Stomach (tissue), 9 donors: ENCODE results near the gene ISG20. TPM values are rescaled to one million over a fixed set of nuclear protein-coding genes. Genes with fewer than 3 reads are reported as not detected.

Experiments used
- DNase-seq, 2 donors: peaks; one replicate each; pipeline versions ENCODE4 v3.0.0 to v3.0.0-alpha.2; 2013 to 2019
- H3K27ac ChIP-seq, 5 donors: fragments of 200-600 bp in 4 of 5; sonication (generic) in 4 of 5; one replicate each; pipeline ENCODE4 v1.5.1; 2013 to 2019; ENCODE audit warnings: mild to moderate bottlenecking in 1 of 5, moderate library complexity in 1 of 5
- H3K27me3 ChIP-seq, 3 donors: fragments of 200-600 bp; sonication (generic); one replicate each; pipeline ENCODE4 v1.5.1; 2017 to 2019; ENCODE audit warnings: mixed run types in 1 of 3
- H3K36me3 ChIP-seq, 4 donors: fragments of 200-600 bp; sonication (generic); 1 replicate in 3 of 4; 2 replicates in 1 of 4; pipeline ENCODE4 v1.5.1; 2016 to 2019
- H3K4me1 ChIP-seq, 4 donors: fragments of 200-600 bp; sonication (generic); one replicate each; pipeline ENCODE4 v1.5.1; 2016 to 2019
- H3K4me3 ChIP-seq, 4 donors: fragments of 200-600 bp; sonication (generic) in 3 of 4; one replicate each; pipeline ENCODE4 v1.5.1; 2016 to 2019; ENCODE audit warnings: mild to moderate bottlenecking in 1 of 4
- H3K9me3 ChIP-seq, 4 donors: fragments of 200-600 bp; sonication (generic); one replicate each; pipeline ENCODE4 v1.5.1; 2016 to 2019
- EP300 ChIP-seq: sonication (generic); formaldehyde crosslinking; IDR thresholded peaks from one replicate; pipeline ENCODE4 v1.6.1; 2017; ENCODE audit warnings: antibody characterized with exemption
- POLR2A ChIP-seq, 4 donors: fragments of 450-650 bp; IDR thresholded peaks; one replicate each; pipeline ENCODE4 v1.6.1; 2016; ENCODE audit warnings: antibody characterized with exemption in 4 of 4, control low read depth in 2 of 4, mild to moderate bottlenecking in 1 of 4, moderate library complexity in 1 of 4
- POLR2AphosphoS5 ChIP-seq, 3 donors: sonication (generic); formaldehyde crosslinking; IDR thresholded peaks; one replicate each; pipeline ENCODE4 v1.6.1; 2016; ENCODE audit warnings: antibody characterized with exemption in 3 of 3
- WGBS, 5 donors: extraction: QIAGEN DNeasy Blood & Tissue Kit in 3 of 5; methylation state at CpG; one replicate each; pipeline versions ENCODE4 v1.1.5 to v1.1.7; 2013 to 2018; 5-methylcytosine and 5-hydroxymethylcytosine counted together
- intact Hi-C: fragments of 100-400 bp; cut with DNase I; formaldehyde crosslinking; loops from one replicate; pipeline ENCODE4 v1.15.1; 2023; ENCODE audit warnings: low total_unique reads
- polyA plus RNA-seq, 3 donors: library from polyadenylated mRNA; stranded (reverse); fragments of 200-250 nt; gene quantifications; one replicate each; pipeline ENCODE4 v1.2.3, GENCODE V29; 2013
- total RNA-seq, 5 donors: library from RNA; depleted of rRNA; stranded (reverse); fragments of >200 nt; gene quantifications; one replicate each; pipeline versions ENCODE4 v1.1.0 to v1.2.3, GENCODE V29; 2014 to 2016
- TF ChIP-seq, protein P1 (sequence below), 7 experiments: fragments of 450-650 bp in 4 of 7; fragments of 200-600 bp in 3 of 7; sonication (generic) in 3 of 7; IDR thresholded peaks; one replicate each; pipeline ENCODE4 v1.5.1; 2016 to 2019; ENCODE audit warnings: antibody characterized with exemption in 7 of 7, control low read depth in 2 of 7, mild to moderate bottlenecking in 1 of 7
- donor health status: healthy with polysubstance abuse.
- donor health status: Bipolar disorder and iron deficiency.
- donor health status: healthy.

The ISG20 gene
- total and polyA plus RNA-seq, 8 donors, result 15.6 to 137 (median 73.9) TPM

DNA sequence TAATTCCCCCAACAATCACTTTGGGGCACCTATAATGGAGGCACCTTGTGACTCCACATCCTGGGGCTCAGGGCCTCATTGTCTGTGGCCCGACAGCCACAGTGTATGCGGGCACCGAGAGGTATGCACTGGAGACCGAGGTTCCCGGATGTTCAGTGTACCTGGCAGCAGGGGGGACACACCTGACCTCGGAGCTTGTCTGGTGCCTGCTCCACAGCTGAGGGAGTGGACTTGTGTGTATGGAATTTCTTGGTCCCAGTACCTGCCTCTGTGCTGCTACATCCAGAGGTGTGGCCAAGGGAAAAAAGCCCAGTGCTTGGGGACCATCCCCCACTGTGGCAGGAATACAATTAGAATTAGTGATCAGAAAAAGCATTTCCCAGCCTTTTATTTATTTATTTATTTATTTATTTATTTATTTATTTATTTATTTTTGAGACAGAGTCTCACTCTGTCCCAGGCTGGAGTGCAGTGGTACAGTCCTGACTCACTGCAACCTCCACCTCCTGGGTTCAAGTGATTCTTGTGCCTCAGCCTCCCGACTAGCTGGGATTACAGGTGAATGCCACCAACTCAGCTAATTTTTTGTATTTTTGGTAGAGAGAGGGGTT, 26.5 kb upstream of the ISG20 start:
- intact Hi-C loops, result loop anchor here (10.0 kb wide), 1 partner anchor 137 kb away; no protein-coding TSS in a partner anchor
- no peak overlapping the region for H3K4me3 ChIP-seq
- H3K27me3 ChIP-seq, result peaks cover 0 to 30% (median 5%) of the 10 kb centered on the region in 3 donors
- WGBS, 5 donors, result 59 to 71% (median 60%) methylated on average over 6 to 7 of the region's 7 CpGs
- TF ChIP-seq, protein P1, sequence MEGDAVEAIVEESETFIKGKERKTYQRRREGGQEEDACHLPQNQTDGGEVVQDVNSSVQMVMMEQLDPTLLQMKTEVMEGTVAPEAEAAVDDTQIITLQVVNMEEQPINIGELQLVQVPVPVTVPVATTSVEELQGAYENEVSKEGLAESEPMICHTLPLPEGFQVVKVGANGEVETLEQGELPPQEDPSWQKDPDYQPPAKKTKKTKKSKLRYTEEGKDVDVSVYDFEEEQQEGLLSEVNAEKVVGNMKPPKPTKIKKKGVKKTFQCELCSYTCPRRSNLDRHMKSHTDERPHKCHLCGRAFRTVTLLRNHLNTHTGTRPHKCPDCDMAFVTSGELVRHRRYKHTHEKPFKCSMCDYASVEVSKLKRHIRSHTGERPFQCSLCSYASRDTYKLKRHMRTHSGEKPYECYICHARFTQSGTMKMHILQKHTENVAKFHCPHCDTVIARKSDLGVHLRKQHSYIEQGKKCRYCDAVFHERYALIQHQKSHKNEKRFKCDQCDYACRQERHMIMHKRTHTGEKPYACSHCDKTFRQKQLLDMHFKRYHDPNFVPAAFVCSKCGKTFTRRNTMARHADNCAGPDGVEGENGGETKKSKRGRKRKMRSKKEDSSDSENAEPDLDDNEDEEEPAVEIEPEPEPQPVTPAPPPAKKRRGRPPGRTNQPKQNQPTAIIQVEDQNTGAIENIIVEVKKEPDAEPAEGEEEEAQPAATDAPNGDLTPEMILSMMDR (IDR thresholded peaks at IDR 0.05), result no peak
- TF ChIP-seq POLR2AphosphoS5 (IDR thresholded peaks at IDR 0.05), result no peak
- no peak for TF ChIP-seq EP300
- no peak for TF ChIP-seq POLR2A (IDR thresholded peaks at IDR 0.05)
- peaks cover 0 to 22% (median 13%) of the 10 kb centered on the region in 4 donors for H3K4me1 ChIP-seq
- no peaks in the 10 kb centered on the region for H3K9me3 ChIP-seq
- no peak for DNase-seq
- H3K27ac ChIP-seq, result no peak overlapping the region
- no peaks in the 10 kb centered on the region for H3K36me3 ChIP-seq

DNA sequence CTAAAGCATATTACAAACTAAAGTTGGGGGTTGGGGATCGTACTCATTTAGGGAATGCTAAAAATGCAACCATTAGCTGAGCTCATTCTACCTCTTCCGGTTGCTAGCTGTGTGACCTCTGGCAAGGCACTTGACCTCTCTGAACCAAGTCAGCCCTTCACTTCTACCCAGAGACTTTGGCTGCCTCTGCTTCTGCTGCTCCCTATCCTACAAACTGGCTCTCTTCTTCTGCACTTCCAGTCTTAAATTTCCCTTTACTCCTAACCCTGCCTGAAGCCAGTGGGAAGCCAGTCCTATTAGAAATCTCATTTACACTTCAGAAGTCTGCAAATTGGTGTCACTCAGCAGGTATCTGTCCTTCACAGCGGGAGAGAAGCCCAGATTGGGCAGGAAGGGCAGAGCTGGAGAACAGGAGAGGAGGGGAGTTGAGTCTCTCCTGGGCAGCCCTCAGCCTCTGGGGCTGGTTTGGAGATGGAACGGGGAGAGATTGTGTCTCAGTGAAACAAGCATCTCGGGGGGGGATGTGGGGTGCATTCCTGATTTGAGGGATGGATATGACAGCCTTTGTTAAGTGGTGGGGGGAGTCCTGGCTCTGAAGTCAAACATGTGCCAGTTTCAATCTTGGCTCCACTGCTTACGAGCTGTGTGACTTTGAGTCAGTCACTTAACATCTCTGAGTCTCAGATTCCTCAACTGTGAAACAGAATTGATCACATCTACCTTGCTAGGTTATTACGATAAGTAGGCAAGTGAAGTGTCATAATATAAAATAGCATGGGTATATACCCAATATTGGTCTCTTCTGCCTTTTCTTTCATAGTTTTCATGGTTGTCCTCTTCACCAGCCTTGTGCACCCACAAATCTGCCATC, 25.5 kb upstream of the ISG20 start:
- intact Hi-C loops, result loop anchor here (10.0 kb wide), 1 partner anchor 139 kb away; no protein-coding TSS in a partner anchor
- no peak for DNase-seq
- 44 to 60% (median 53%) methylated on average over 7 of the region's 7 CpGs for WGBS, 5 donors
- no peaks in the 10 kb centered on the region for H3K9me3 ChIP-seq
- H3K27me3 ChIP-seq, result peaks cover 0 to 20% (median 4%) of the 10 kb centered on the region in 3 donors
- no peaks in the 10 kb centered on the region for H3K36me3 ChIP-seq
- TF ChIP-seq POLR2A (IDR thresholded peaks at IDR 0.05) (no peak), EP300 (no peak)
- H3K4me3 ChIP-seq, result no peak overlapping the region
- H3K27ac ChIP-seq, result no peak overlapping the region
- H3K4me1 ChIP-seq, result peaks cover 0 to 22% (median 13%) of the 10 kb centered on the region in 4 donors

DNA sequence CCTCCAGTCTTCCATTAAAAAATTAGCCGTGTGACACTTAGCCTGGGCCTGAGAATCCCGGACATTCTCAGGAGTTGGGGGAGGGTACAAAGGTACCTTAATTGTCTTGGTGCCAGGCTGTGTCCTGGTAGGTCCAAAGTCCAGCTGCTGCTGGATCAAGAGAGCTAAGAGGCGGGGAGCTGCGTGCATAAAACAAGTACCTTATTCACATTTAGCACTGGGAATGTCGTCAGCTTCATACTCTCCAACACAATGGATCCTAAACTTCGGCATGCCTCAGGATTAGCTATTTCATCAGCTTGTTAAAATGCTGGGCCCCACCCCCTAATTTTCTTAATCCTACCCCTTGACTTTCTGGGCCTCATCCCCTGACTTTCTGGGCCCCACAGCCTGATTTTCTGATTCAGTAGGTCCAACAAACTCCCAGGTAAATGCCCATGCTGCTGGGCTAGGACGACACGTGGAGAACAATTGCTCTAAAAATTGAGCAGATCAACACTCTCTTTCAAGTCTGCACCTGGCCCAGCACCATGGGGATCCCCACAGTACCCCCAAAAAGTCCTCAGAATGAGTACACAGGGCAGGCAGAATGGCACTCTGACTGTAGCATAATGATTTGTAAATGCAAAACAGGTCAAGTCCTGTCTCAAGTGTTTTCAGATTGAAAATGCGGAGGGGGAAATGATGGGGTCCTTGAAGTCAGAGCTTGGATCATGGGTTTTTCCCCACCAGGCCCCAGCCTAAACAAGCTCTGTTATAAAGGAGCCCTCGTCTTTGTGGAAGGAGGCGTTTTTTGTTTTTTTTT, 23.3 kb upstream of the ISG20 start:
- peak; percentile 77 to 79 for DNase-seq
- Histone ChIP-seq H3K9me3 (no peaks in the 10 kb centered on the region), H3K4me1 (peaks cover under 1 to 22% (median 14%) of the 10 kb centered on the region in 4 donors), H3K27me3 (peaks cover 0 to 4% (median 0%) of the 10 kb centered on the region in 3 donors), H3K36me3 (no peaks in the 10 kb centered on the region), H3K4me3 (no peak overlapping the region), H3K27ac (peak overlapping the region; percentile 68 to 81 (median 74))
- intact Hi-C loops, result loop anchor here (10.0 kb wide), 1 partner anchor 141 kb away; no protein-coding TSS in a partner anchor
- TF ChIP-seq EP300, result no peak
- peak in 1 of 3 donors; percentile 48 for TF ChIP-seq POLR2AphosphoS5 (IDR thresholded peaks at IDR 0.05)
- TF ChIP-seq, protein P1 (IDR thresholded peaks at IDR 0.05), result no peak
- no peak for TF ChIP-seq POLR2A (IDR thresholded peaks at IDR 0.05)
- 40 to 59% (median 56%) methylated on average over 11 of the region's 11 CpGs for WGBS, 5 donors

DNA sequence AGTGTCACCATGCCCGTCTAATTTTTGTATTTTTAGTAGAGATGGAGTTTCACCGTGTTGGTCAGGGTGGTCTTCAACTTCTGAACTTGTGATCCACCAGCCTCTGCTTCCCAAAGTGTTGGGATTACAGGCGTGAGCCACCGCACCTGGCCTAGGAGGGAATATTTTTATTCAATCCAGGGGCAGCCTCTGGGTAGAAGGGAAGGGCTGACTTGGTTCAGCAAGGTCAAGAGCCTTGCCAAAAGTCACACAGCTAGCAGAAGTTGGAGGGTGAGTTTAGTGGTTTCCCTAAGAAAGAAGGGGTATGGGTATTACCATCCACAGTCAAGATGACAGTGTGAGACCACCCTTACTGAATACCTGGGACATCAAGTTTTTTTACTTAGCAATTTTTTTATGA, 22.6 kb upstream of the ISG20 start:
- no peak overlapping the region for H3K4me3 ChIP-seq
- H3K36me3 ChIP-seq, result no peaks in the 10 kb centered on the region
- no peaks in the 10 kb centered on the region for H3K27me3 ChIP-seq
- WGBS, 5 donors, result 83 to 89% (median 88%) methylated on average over 4 of the region's 4 CpGs
- intact Hi-C loops, result loop anchor here (10.0 kb wide), 1 partner anchor 141 kb away; no protein-coding TSS in a partner anchor
- DNase-seq, result no peak
- H3K27ac ChIP-seq, result peak overlapping the region; percentile 68 to 81 (median 74)
- TF ChIP-seq POLR2A (IDR thresholded peaks at IDR 0.05), result no peak
- TF ChIP-seq, protein P1 (IDR thresholded peaks at IDR 0.05), result no peak
- no peak for TF ChIP-seq EP300
- TF ChIP-seq POLR2AphosphoS5 (IDR thresholded peaks at IDR 0.05), result no peak
- peaks cover 4 to 26% (median 19%) of the 10 kb centered on the region in 4 donors for H3K4me1 ChIP-seq
- H3K9me3 ChIP-seq, result no peaks in the 10 kb centered on the region
